Muscle of leg (tissue), 11 donors: ENCODE data around the gene HBB. TPM values are rescaled to one million over a fixed set of nuclear protein-coding genes. Genes with fewer than 3 reads are reported as not detected.

ENCODE experiments used
- DNase-seq: peaks from one replicate; pipeline ENCODE4 v3.0.0; 2013
- H3K27ac ChIP-seq: one replicate; pipeline ENCODE4 v1.5.1; 2013; ENCODE audit warnings: mild to moderate bottlenecking, low read length, control low read depth
- H3K27me3 ChIP-seq: one replicate; pipeline ENCODE4 v1.6.1; 2013; ENCODE audit warnings: low read length; ENCODE audit not compliant: control insufficient read depth, insufficient read depth
- H3K36me3 ChIP-seq: one replicate; pipeline ENCODE4 v1.6.1; 2013; ENCODE audit warnings: low read length; ENCODE audit not compliant: control insufficient read depth, insufficient read depth
- H3K4me1 ChIP-seq: one replicate; pipeline ENCODE4 v1.6.1; 2013; ENCODE audit warnings: low read length; ENCODE audit not compliant: control insufficient read depth, insufficient read depth
- H3K4me3 ChIP-seq: one replicate; pipeline ENCODE4 v1.5.1; 2013; ENCODE audit warnings: low read length, control low read depth
- H3K9me3 ChIP-seq: replicated peaks from 2 replicates; pipeline ENCODE4 v1.6.1; 2013; ENCODE audit warnings: low read depth, low read length; ENCODE audit not compliant: control insufficient read depth
- WGBS: methylation state at CpG from one replicate; pipeline ENCODE4 v1.1.5; 2013; ENCODE audit warnings: missing lambda C conversion rate; ENCODE audit not compliant: insufficient coverage; 5-methylcytosine and 5-hydroxymethylcytosine counted together
- polyA plus RNA-seq, 8 donors: library from polyadenylated mRNA; unstranded; fragments of 120-200 nt; gene quantifications; one replicate each; pipeline versions ENCODE4 v1.2.1 to v1.2.3, GENCODE V29; 2013; ENCODE audit warnings: inconsistent platforms in 1 of 8, low replicate concordance in 1 of 8; ENCODE audit not compliant: insufficient read length in 8 of 8, insufficient read depth in 1 of 8
- total RNA-seq: library from RNA; stranded (reverse); fragments of 120-200 nt; gene quantifications from one replicate; pipeline ENCODE4 v1.2.4, GENCODE V29; 2013

The HBB gene
- total and polyA plus RNA-seq, 9 donors = 217 to 965 (median 671) TPM

GRCh38 chr11:5240056-5240455 is 13.2 kb upstream of the HBB start:
- WGBS = no CpG with 5 or more reads among the region's 1 CpG
- no peaks in the 10 kb centered on the region for H3K4me1 ChIP-seq
- H3K27ac ChIP-seq = no peak overlapping the region
- H3K36me3 ChIP-seq = no peaks in the 10 kb centered on the region
- DNase-seq = no peak
- no peak overlapping the region for H3K4me3 ChIP-seq
- no peaks in the 10 kb centered on the region for H3K9me3 ChIP-seq
- H3K27me3 ChIP-seq = no peaks in the 10 kb centered on the region

- no peaks in the 10 kb centered on the region for H3K9me3 ChIP-seq
- no peaks in the 10 kb centered on the region for H3K4me1 ChIP-seq
- no peak for DNase-seq
- no peak overlapping the region for H3K27ac ChIP-seq
- no peaks in the 10 kb centered on the region for H3K27me3 ChIP-seq
- no peak overlapping the region for H3K4me3 ChIP-seq
- no peaks in the 10 kb centered on the region for H3K36me3 ChIP-seq
Measured at GRCh38 chr11:5239046-5239445, 12.2 kb upstream of the HBB start.

- no CpG with 5 or more reads among the region's 2 CpGs for WGBS
- H3K9me3 ChIP-seq = no peaks in the 10 kb centered on the region
- H3K4me1 ChIP-seq = no peaks in the 10 kb centered on the region
- no peak overlapping the region for H3K27ac ChIP-seq
- no peaks in the 10 kb centered on the region for H3K27me3 ChIP-seq
- H3K36me3 ChIP-seq = no peaks in the 10 kb centered on the region
- DNase-seq = no peak
- H3K4me3 ChIP-seq = no peak overlapping the region
Measured at GRCh38 chr11:5238486-5238885, 11.6 kb upstream of the HBB start.

GRCh38 chr11:5237420-5237819 is 10.5 kb upstream of the HBB start:
- Histone ChIP-seq H3K27me3 (no peaks in the 10 kb centered on the region), H3K4me1 (no peaks in the 10 kb centered on the region), H3K9me3 (no peaks in the 10 kb centered on the region), H3K4me3 (no peak overlapping the region), H3K27ac (no peak overlapping the region), H3K36me3 (no peaks in the 10 kb centered on the region)
- DNase-seq = no peak
- WGBS = 94% methylated on average over 2 of the region's 2 CpGs

- no peak for DNase-seq
- Histone ChIP-seq H3K27ac (no peak overlapping the region), H3K27me3 (no peaks in the 10 kb centered on the region), H3K9me3 (no peaks in the 10 kb centered on the region), H3K4me3 (no peak overlapping the region), H3K36me3 (no peaks in the 10 kb centered on the region), H3K4me1 (no peaks in the 10 kb centered on the region)
- WGBS = no CpG with 5 or more reads among the region's 5 CpGs
Measured at GRCh38 chr11:5235364-5236095, 8.7 kb upstream of the HBB start.

- no CpG with 5 or more reads among the region's 2 CpGs for WGBS
Measured at GRCh38 chr11:5234381-5234834, 7.5 kb upstream of the HBB start, which contains the start of gene HBD. HBD (minus strand) TSS chr11:5234483; CDS start chr11:5234433, 50 bp downstream.

GRCh38 chr11:5233307-5233706 is 6.4 kb upstream of the HBB start:
- no CpG with 5 or more reads among the region's 1 CpG for WGBS
- no peak overlapping the region for H3K27ac ChIP-seq
- no peaks in the 10 kb centered on the region for H3K9me3 ChIP-seq
- no peak for DNase-seq
- no peak overlapping the region for H3K4me3 ChIP-seq
- no peaks in the 10 kb centered on the region for H3K27me3 ChIP-seq
- H3K4me1 ChIP-seq = no peaks in the 10 kb centered on the region
- no peaks in the 10 kb centered on the region for H3K36me3 ChIP-seq

More at GRCh38 chr11:5234381-5234834, 7.5 kb upstream of the HBB start, which contains the start of gene HBD:
- Histone ChIP-seq H3K4me1 (no peaks in the 10 kb centered on the region), H3K27ac (no peak within 1 kb of the TSS), H3K9me3 (no peaks in the 10 kb centered on the region), H3K36me3 (no peaks in the 10 kb centered on the region), H3K27me3 (no peaks in the 10 kb centered on the region), H3K4me3 (no peak within 1 kb of the TSS)
- DNase-seq = no peak

- Histone ChIP-seq H3K27me3 (no peaks in the 10 kb centered on the region), H3K9me3 (no peaks in the 10 kb centered on the region), H3K4me3 (no peak overlapping the region), H3K36me3 (no peaks in the 10 kb centered on the region), H3K27ac (no peak overlapping the region), H3K4me1 (no peaks in the 10 kb centered on the region)
- WGBS = no CpG with 5 or more reads among the region's 2 CpGs
- no peak for DNase-seq
Measured at GRCh38 chr11:5232821-5233220, 6.0 kb upstream of the HBB start.

- Histone ChIP-seq H3K4me3 (no peak overlapping the region), H3K27ac (no peak overlapping the region), H3K27me3 (no peaks in the 10 kb centered on the region), H3K4me1 (no peaks in the 10 kb centered on the region), H3K9me3 (no peaks in the 10 kb centered on the region), H3K36me3 (no peaks in the 10 kb centered on the region)
- DNase-seq = no peak
- 65% methylated on average over 2 of the region's 3 CpGs for WGBS
Measured at GRCh38 chr11:5232176-5232575, 5.3 kb upstream of the HBB start.

GRCh38 chr11:5231111-5231510 is 4.2 kb upstream of the HBB start:
- Histone ChIP-seq H3K27me3 (no peaks in the 10 kb centered on the region), H3K9me3 (no peaks in the 10 kb centered on the region), H3K36me3 (no peaks in the 10 kb centered on the region), H3K27ac (no peak overlapping the region), H3K4me1 (no peaks in the 10 kb centered on the region), H3K4me3 (no peak overlapping the region)
- WGBS = no CpG with 5 or more reads among the region's 2 CpGs
- DNase-seq = no peak

GRCh38 chr11:5230266-5230665 is 3.4 kb upstream of the HBB start:
- no peaks in the 10 kb centered on the region for H3K4me1 ChIP-seq
- H3K9me3 ChIP-seq = no peaks in the 10 kb centered on the region
- WGBS = no CpG with 5 or more reads among the region's 1 CpG
- no peaks in the 10 kb centered on the region for H3K36me3 ChIP-seq
- no peak for DNase-seq
- H3K27ac ChIP-seq = no peak overlapping the region
- no peak overlapping the region for H3K4me3 ChIP-seq
- H3K27me3 ChIP-seq = no peaks in the 10 kb centered on the region
